IMR-90 (cell line): ENCODE results near the gene ABCA8. TPM values are rescaled to one million over a fixed set of nuclear protein-coding genes. Genes with fewer than 3 reads are reported as not detected.

Experiments
- ATAC-seq: fragments of 200-7000 bp; cut with Tn5 transposase; 2 replicates; pipeline ENCODE4 v1.9.1; 2020; ENCODE audit warnings: low read depth, mild to moderate bottlenecking, moderate library complexity
- BruUV-seq: library from RNA; stranded (reverse); fragments of 400-500 nt; replicated peaks from 2 replicates; lab custom pipeline; 2021; lab: Mats Ljungman, UMichigan
- CTCF ChIA-PET: fragments of 300-600 bp; formaldehyde crosslinking; extraction: SDS; loops from one replicate; lab custom pipeline; 2021; ENCODE audit warnings: antibody characterized with exemption; lab: Yijun Ruan, JAX
- POLR2A ChIA-PET: fragments of 300-600 bp; sonication (Branson Sonifier 250); formaldehyde crosslinking; loops from one replicate; lab custom pipeline; 2022; ENCODE audit warnings: antibody characterized with exemption; ENCODE audit not compliant: unreplicated experiment; lab: Charles Lee
- DNase-seq: peaks from one replicate; pipeline ENCODE4 v3.0.0; 2013
- H2AFZ ChIP-seq: replicated peaks from 2 replicates; pipeline ENCODE3; 2013; ENCODE audit warnings: low read length, mild to moderate bottlenecking; ENCODE audit not compliant: poor library complexity
- H2AK5ac ChIP-seq: 2 replicates; pipeline ENCODE4 v1.6.1; 2013; ENCODE audit warnings: low read depth, low read length, inconsistent platforms
- H2AK9ac ChIP-seq: replicated peaks from 2 replicates; pipeline ENCODE3; 2013; ENCODE audit warnings: mild to moderate bottlenecking, low read depth, low read length, moderate library complexity; ENCODE audit not compliant: poor library complexity
- H2BK120ac ChIP-seq: 2 replicates; pipeline ENCODE4 v1.6.1; 2013; ENCODE audit warnings: low read depth, low read length, inconsistent platforms
- H2BK15ac ChIP-seq: 3 replicates; pipeline ENCODE4 v1.6.1; 2013; ENCODE audit warnings: low read depth, low read length, inconsistent platforms
- H2BK20ac ChIP-seq: 2 replicates; pipeline ENCODE4 v1.6.1; 2013; ENCODE audit warnings: low read depth, mild to moderate bottlenecking, inconsistent platforms, low read length, moderate library complexity
- H2BK5ac ChIP-seq: 2 replicates; pipeline ENCODE4 v1.6.1; 2013; ENCODE audit warnings: mild to moderate bottlenecking, low read depth, low read length, inconsistent platforms; ENCODE audit not compliant: poor library complexity, severe bottlenecking
- H3K14ac ChIP-seq: replicated peaks from 2 replicates; pipeline ENCODE4 v1.6.1; 2013; ENCODE audit warnings: low read depth, low read length, inconsistent platforms
- H3K18ac ChIP-seq: 2 replicates; pipeline ENCODE4 v1.6.1; 2013; ENCODE audit warnings: low read depth, low read length, control low read depth
- H3K23ac ChIP-seq: 2 replicates; pipeline ENCODE4 v1.6.1; 2013; ENCODE audit warnings: low read depth, low read length, inconsistent platforms
- H3K27ac ChIP-seq: 2 replicates; pipeline ENCODE4 v1.5.1; 2013; ENCODE audit warnings: mild to moderate bottlenecking, control low read depth, low read length; ENCODE audit not compliant: insufficient read depth
- H3K27me3 ChIP-seq: 2 replicates; pipeline ENCODE4 v1.6.1; 2013; ENCODE audit warnings: low read length; ENCODE audit not compliant: control insufficient read depth, insufficient read depth
- H3K36me3 ChIP-seq: 2 replicates; pipeline ENCODE4 v1.6.1; 2013; ENCODE audit warnings: low read length, mixed read lengths; ENCODE audit not compliant: control insufficient read depth, insufficient read depth
- H3K4ac ChIP-seq: 2 replicates; pipeline ENCODE4 v1.6.1; 2013; ENCODE audit warnings: low read depth, low read length, inconsistent platforms
- H3K4me1 ChIP-seq: 2 replicates; pipeline ENCODE4 v1.6.1; 2013; ENCODE audit warnings: low read length, mixed read lengths; ENCODE audit not compliant: control insufficient read depth, insufficient read depth
- H3K4me2 ChIP-seq: 2 replicates; pipeline ENCODE4 v1.6.1; 2013; ENCODE audit warnings: low read depth, mild to moderate bottlenecking, control low read depth, low read length, moderate library complexity
- H3K4me3 ChIP-seq: 2 replicates; pipeline ENCODE4 v1.5.1; 2013; ENCODE audit warnings: low read depth, mild to moderate bottlenecking, control low read depth, low read length, moderate library complexity; ENCODE audit not compliant: insufficient read depth
- H3K56ac ChIP-seq: 2 replicates; pipeline ENCODE4 v1.6.1; 2013; ENCODE audit warnings: low read length, inconsistent platforms; ENCODE audit not compliant: insufficient read depth; ENCODE audit errors: extremely low read depth
- H3K79me1 ChIP-seq, 2 experiments: 2 replicates each; pipeline ENCODE4 v1.6.1; 2013; ENCODE audit warnings: low read length in 2 of 2, inconsistent platforms in 1 of 2, low read depth in 1 of 2
- H3K9ac ChIP-seq: 2 replicates; pipeline ENCODE4 v1.6.1; 2013; ENCODE audit warnings: low read depth, low read length, control low read depth
- H3K9me1 ChIP-seq: 2 replicates; pipeline ENCODE4 v1.6.1; 2013; ENCODE audit warnings: low read length, inconsistent platforms; ENCODE audit not compliant: insufficient read depth
- H3K9me3 ChIP-seq: 2 replicates; pipeline ENCODE4 v1.6.1; 2013; ENCODE audit warnings: low read length; ENCODE audit not compliant: control insufficient read depth, insufficient read depth
- H4K20me1 ChIP-seq: 2 replicates; pipeline ENCODE4 v1.6.1; 2013; ENCODE audit warnings: low read length, inconsistent platforms; ENCODE audit not compliant: insufficient read depth
- H4K5ac ChIP-seq: 2 replicates; pipeline ENCODE4 v1.6.1; 2013; ENCODE audit warnings: mild to moderate bottlenecking, low read depth, low read length, control low read depth
- H4K8ac ChIP-seq, 2 experiments: 2 replicates each; pipeline ENCODE4 v1.6.1; 2013; ENCODE audit warnings: low read depth in 2 of 2, low read length in 2 of 2, control low read depth in 1 of 2, inconsistent platforms in 1 of 2
- H4K91ac ChIP-seq: 2 replicates; pipeline ENCODE4 v1.6.1; 2013; ENCODE audit warnings: low read depth, low read length, inconsistent platforms; ENCODE audit not compliant: insufficient read depth
- BHLHE40 ChIP-seq: fragments of 150-350 bp; IDR thresholded peaks from 2 replicates; pipeline ENCODE4 v1.6.1; 2016; ENCODE audit warnings: mild to moderate bottlenecking, low read depth, low read length
- CHD1 ChIP-seq: IDR thresholded peaks from 2 replicates; pipeline ENCODE4 v1.6.1; 2012; ENCODE audit warnings: low read depth, low read length, improper control_type of control experiment
- FOS ChIP-seq: fragments of 150-350 bp; IDR thresholded peaks from 2 replicates; pipeline ENCODE4 v1.6.1; 2016; ENCODE audit warnings: low read depth, low read length
- MXI1 ChIP-seq: IDR thresholded peaks from 2 replicates; pipeline ENCODE4 v1.6.1; 2012; ENCODE audit warnings: low read depth, mild to moderate bottlenecking, low read length, moderate library complexity, borderline replicate concordance
- RFX5 ChIP-seq: IDR thresholded peaks from 2 replicates; pipeline ENCODE4 v1.8.0; 2012; ENCODE audit warnings: low read depth, mild to moderate bottlenecking, low read length, moderate library complexity
- USF2 ChIP-seq: fragments of 150-350 bp; IDR thresholded peaks from 2 replicates; pipeline ENCODE4 v1.6.1; 2017; ENCODE audit warnings: mild to moderate bottlenecking, antibody characterized with exemption, low read length, low read depth
- WGBS, 2 experiments: methylation state at CpG; one replicate each; pipeline versions ENCODE4 v1.1.5 to v1.1.7; 2013; ENCODE audit warnings: missing lambda C conversion rate in 2 of 2; ENCODE audit not compliant: insufficient read length in 1 of 2; ENCODE audit errors: extremely low coverage in 2 of 2; 5-methylcytosine and 5-hydroxymethylcytosine counted together
- dilution Hi-C: fragments of 300-500 bp; cut with HindIII; formaldehyde crosslinking; loops from one replicate; pipeline ENCODE4 v1.14.3; 2018; ENCODE audit warnings: low sequenced_read_pairs; ENCODE audit not compliant: unreplicated experiment
- in situ Hi-C: fragments of 300-500 bp; cut with MboI; formaldehyde crosslinking; loops from 3 replicates; pipeline ENCODE4 v1.14.3; 2019; ENCODE audit warnings: low sequenced_read_pairs, inconsistent platforms, mixed read lengths
- intact Hi-C: fragments of 100-400 bp; cut with micrococcal nuclease; formaldehyde crosslinking; loops from 2 replicates; pipeline ENCODE4 v1.10.0; 2022
- polyA plus RNA-seq, 3 experiments: library from polyadenylated mRNA; depleted of rRNA; stranded (reverse); fragments of >200 nt; gene quantifications; 2 replicates each; pipeline ENCODE4 v1.2.3, GENCODE V29; 2012; ENCODE audit warnings: low replicate concordance in 1 of 3
- total RNA-seq: library from RNA; depleted of rRNA; stranded (reverse); fragments of >200 nt; gene quantifications from 2 replicates; pipeline ENCODE4 v1.2.3, GENCODE V29; 2012

ABCA8 gene
- total and polyA plus RNA-seq, 2 of the 4 experiments (the other 2 are of a cell fraction): 1.8 TPM

GRCh38 chr17:68886401-68886800 lies 68.8 kb downstream of the ABCA8 start:
- Histone ChIP-seq H3K27me3 (no peaks in the 10 kb centered on the region), H3K4me1 (no peaks in the 10 kb centered on the region), H4K5ac (no peak overlapping the region), H3K9me3 (no peaks in the 10 kb centered on the region), H3K79me1 (no peaks in the 10 kb centered on the region), H4K8ac (no peak overlapping the region), H3K36me3 (peaks cover 2% of the 10 kb centered on the region; the same call in 1 of the 2 replicates), H3K4me2 (no peak overlapping the region), H3K56ac (no peak overlapping the region), H3K4me3 (no peak overlapping the region), H2AK5ac (no peak overlapping the region), H2BK5ac (no peak overlapping the region), H3K9ac (no peak overlapping the region), H2BK120ac (no peak overlapping the region), H2BK20ac (no peak overlapping the region), H4K20me1 (no peaks in the 10 kb centered on the region), H2BK15ac (no peak overlapping the region), H2AFZ (no peak overlapping the region), H3K14ac (no peak overlapping the region), H3K23ac (no peak overlapping the region), H3K18ac (no peak overlapping the region), H3K9me1 (no peaks in the 10 kb centered on the region), H3K4ac (no peak overlapping the region), H4K91ac (no peak overlapping the region), H2AK9ac (no peak overlapping the region), H3K27ac (no peak overlapping the region)
- ChIA-PET CTCF (interaction anchor here (0.9 kb wide), 1 partner anchor 21 kb away, joined by 3 read pairs; no protein-coding TSS in a partner anchor), POLR2A (no interaction called here)
- no peak for TF ChIP-seq FOS
- TF ChIP-seq CHD1: no peak
- no peak for TF ChIP-seq USF2
- no peak for TF ChIP-seq RFX5
- TF ChIP-seq BHLHE40: no peak
- TF ChIP-seq MXI1: no peak
- ATAC-seq: peak; percentile 46; the same call in 1 of the 2 replicates
- in situ Hi-C loops (no loop called here), dilution Hi-C loops (no loop called here), intact Hi-C loops (no loop called here)
- BruUV-seq: no TSS peak
- no CpG with 5 or more reads among the region's 3 CpGs for WGBS, 2 experiments
- no peak for DNase-seq
